GM21515 (cell line): ENCODE data around the gene SHQ1.
A peak's percentile ranks its signal among the peaks of the same experiment; 100 is the strongest.
"Not testable (repeated sequence)": the region's sequence is repeated elsewhere in the genome, so short reads cannot be mapped to it uniquely, and the experiment has no call there.

Experiments used
- ATAC-seq: cut with Tn5 transposase; IDR thresholded peaks from one replicate; pipeline ENCODE4 v1.9.1; 2021; ENCODE audit not compliant: unreplicated experiment

SHQ1 gene

GRCh38 chr3:72802001-72802400 lies 46.2 kb downstream of the SHQ1 start:
- ATAC-seq, result no peak

- no peak for ATAC-seq
Measured at GRCh38 chr3:72800869-72801268, 47.4 kb downstream of the SHQ1 start.

- no peak for ATAC-seq
Measured at GRCh38 chr3:72798552-72799195, 49.6 kb downstream of the SHQ1 start.

- no peak for ATAC-seq
Measured at GRCh38 chr3:72797773-72798543, 50.3 kb downstream of the SHQ1 start.

GRCh38 chr3:72794079-72794478 lies 54.2 kb downstream of the SHQ1 start:
- no peak for ATAC-seq

- ATAC-seq, result no peak
Measured at GRCh38 chr3:72791161-72791560, 57.1 kb downstream of the SHQ1 start.

- no peak for ATAC-seq
Measured at GRCh38 chr3:72789786-72790185, 58.5 kb downstream of the SHQ1 start.

- ATAC-seq, result not testable (repeated sequence)
Measured at GRCh38 chr3:72788232-72788631, 60.0 kb downstream of the SHQ1 start.

- no peak for ATAC-seq
Measured at GRCh38 chr3:72786668-72787067, 61.6 kb downstream of the SHQ1 start.

GRCh38 chr3:72784226-72784625 lies 64.0 kb downstream of the SHQ1 start:
- ATAC-seq, result no peak

- no peak for ATAC-seq
Measured at GRCh38 chr3:72782521-72782920, 65.7 kb downstream of the SHQ1 start.

GRCh38 chr3:72769758-72770540 lies 78.3 kb downstream of the SHQ1 start:
- no peak for ATAC-seq

GRCh38 chr3:72768936-72769335 lies 79.3 kb downstream of the SHQ1 start:
- ATAC-seq, result no peak

GRCh38 chr3:72768481-72768880 lies 79.8 kb downstream of the SHQ1 start:
- no peak for ATAC-seq

- no peak for ATAC-seq
Measured at GRCh38 chr3:72768006-72768441, 80.2 kb downstream of the SHQ1 start.

- no peak for ATAC-seq
Measured at GRCh38 chr3:72766866-72767265, 81.4 kb downstream of the SHQ1 start.

GRCh38 chr3:72763751-72764440 lies 84.3 kb downstream of the SHQ1 start:
- no peak for ATAC-seq

GRCh38 chr3:72761410-72761809 lies 86.8 kb downstream of the SHQ1 start:
- ATAC-seq, result no peak

GRCh38 chr3:72760225-72760624 lies 88.0 kb downstream of the SHQ1 start:
- ATAC-seq, result no peak

- ATAC-seq, result peak; percentile 100
Measured at GRCh38 chr3:72756900-72757299, 91.3 kb downstream of the SHQ1 start.

GRCh38 chr3:72754582-72754981 lies 93.7 kb downstream of the SHQ1 start:
- ATAC-seq, result no peak
